GM21786 (cell line): ENCODE results near the gene COMMD2.

ENCODE experiments used
- ATAC-seq: cut with Tn5 transposase; IDR thresholded peaks from one replicate; pipeline ENCODE4 v1.9.1; 2021; ENCODE audit not compliant: unreplicated experiment

The COMMD2 gene

GRCh38 chr3:149705416-149705815, 46.9 kb downstream of the COMMD2 start:
- ATAC-seq: no peak

GRCh38 chr3:149703466-149703865, 48.8 kb downstream of the COMMD2 start:
- no peak for ATAC-seq

GRCh38 chr3:149702691-149703441, 49.4 kb downstream of the COMMD2 start:
- ATAC-seq: no peak

- ATAC-seq: peak; percentile 36
These were observed 50.3 kb downstream of the COMMD2 start for GRCh38 chr3:149701977-149702350.

- ATAC-seq: peak; percentile 42
These were observed 50.9 kb downstream of the COMMD2 start for GRCh38 chr3:149701206-149701976.
